Peyer's patch (tissue), 4 donors: ENCODE measurements around the gene PGPEP1. TPM values are rescaled to one million over a fixed set of nuclear protein-coding genes. Genes with fewer than 3 reads are reported as not detected.

Experiments used
- DNase-seq, 3 donors: peaks; one replicate each; pipeline ENCODE4 v3.0.0-alpha.2; 2017 to 2019
- H3K27ac ChIP-seq, 4 donors: fragments of 200-600 bp; sonication (generic); one replicate each; pipeline ENCODE4 v1.5.1; 2016 to 2019
- H3K27me3 ChIP-seq, 2 donors: fragments of 200-600 bp; sonication (generic); one replicate each; pipeline ENCODE4 v1.5.1; 2019
- H3K36me3 ChIP-seq, 3 donors: fragments of 200-600 bp; sonication (generic); one replicate each; pipeline ENCODE4 v1.5.1; 2016 to 2019
- H3K4me1 ChIP-seq, 4 donors: fragments of 200-600 bp; sonication (generic); one replicate each; pipeline ENCODE4 v1.5.1; 2016 to 2019
- H3K4me3 ChIP-seq, 4 donors: fragments of 200-600 bp; sonication (generic); 1 replicate in 3 of 4; 2 replicates in 1 of 4; pipeline ENCODE4 v1.5.1; 2016 to 2019; ENCODE audit warnings: mild to moderate bottlenecking in 1 of 4
- H3K9me3 ChIP-seq, 4 donors: fragments of 200-600 bp; sonication (generic); one replicate each; pipeline ENCODE4 v1.5.1; 2016 to 2019; ENCODE audit warnings: mild to moderate bottlenecking in 1 of 4
- CTCF ChIP-seq, 6 experiments: fragments of 450-650 bp in 4 of 6; fragments of 200-600 bp in 2 of 6; sonication (generic) in 1 of 6; IDR thresholded peaks; one replicate each; pipeline ENCODE4 v1.5.1; 2017 to 2019; ENCODE audit warnings: antibody characterized with exemption in 6 of 6, mild to moderate bottlenecking in 3 of 6, moderate library complexity in 1 of 6
- POLR2A ChIP-seq, 2 donors: fragments of 450-650 bp; IDR thresholded peaks; one replicate each; pipeline ENCODE4 v1.5.1; 2017; ENCODE audit warnings: antibody characterized with exemption in 2 of 2, mild to moderate bottlenecking in 2 of 2, moderate library complexity in 2 of 2
- total RNA-seq, 4 donors: library from RNA; depleted of rRNA; stranded (reverse); fragments of >200 nt; gene quantifications; one replicate each; pipeline ENCODE4 v1.1.0, GENCODE V29; 2016

Gene PGPEP1
- total RNA-seq, 4 donors from 2014 or later = 45.4 to 138 (median 89.2) TPM

- Histone ChIP-seq H3K4me1 (peaks cover 0 to 35% (median 8%) of the 10 kb centered on the region in 4 donors), H3K27ac (peak overlapping the region in 3 of 4 donors; percentile 78 to 91 (median 85)), H3K27me3 (no peaks in the 10 kb centered on the region), H3K9me3 (no peaks in the 10 kb centered on the region), H3K4me3 (no peak overlapping the region), H3K36me3 (peaks cover 0 to 35% (median 0%) of the 10 kb centered on the region in 3 donors)
- TF ChIP-seq CTCF (IDR thresholded peaks at IDR 0.05) (no peak), POLR2A (IDR thresholded peaks at IDR 0.05) (no peak)
- peak in 2 of 3 donors; percentile 73 to 75 for DNase-seq
Observed at GRCh38 chr19:18312092-18312534, 28.3 kb upstream of the PGPEP1 start.

- Histone ChIP-seq H3K4me1 (peaks cover 5 to 47% (median 14%) of the 10 kb centered on the region in 4 donors), H3K9me3 (no peaks in the 10 kb centered on the region), H3K27me3 (no peaks in the 10 kb centered on the region), H3K27ac (peak overlapping the region in 2 of 4 donors; percentile 85 to 91), H3K4me3 (no peak overlapping the region), H3K36me3 (peaks cover 0 to 35% (median 0%) of the 10 kb centered on the region in 3 donors)
- DNase-seq = no peak
- TF ChIP-seq POLR2A (IDR thresholded peaks at IDR 0.05) = no peak
- TF ChIP-seq CTCF (IDR thresholded peaks at IDR 0.05) = no peak
Observed at GRCh38 chr19:18313398-18313797, 27.0 kb upstream of the PGPEP1 start.

GRCh38 chr19:18317961-18318800 is 22.2 kb upstream of the PGPEP1 start:
- TF ChIP-seq CTCF (IDR thresholded peaks at IDR 0.05) (no peak), POLR2A (IDR thresholded peaks at IDR 0.05) (peak in 1 of 2 donors; percentile 39)
- peaks cover 0 to 6% (median 0%) of the 10 kb centered on the region in 3 donors for H3K36me3 ChIP-seq
- no peaks in the 10 kb centered on the region for H3K27me3 ChIP-seq
- peak in 2 of 3 donors; percentile 45 to 76 for DNase-seq
- H3K9me3 ChIP-seq = no peaks in the 10 kb centered on the region
- peak overlapping the region in 2 of 4 donors; percentile 13 to 21 for H3K4me3 ChIP-seq
- H3K4me1 ChIP-seq = peaks cover 13 to 53% (median 32%) of the 10 kb centered on the region in 4 donors
- H3K27ac ChIP-seq = peak overlapping the region; percentile 56 to 97 (median 94)

- Histone ChIP-seq H3K36me3 (no peaks in the 10 kb centered on the region), H3K4me1 (peaks cover 16 to 65% (median 39%) of the 10 kb centered on the region in 4 donors), H3K27ac (peak overlapping the region; percentile 14 to 97 (median 94)), H3K4me3 (peak overlapping the region in 2 of 4 donors; percentile 22 to 23), H3K9me3 (no peaks in the 10 kb centered on the region), H3K27me3 (no peaks in the 10 kb centered on the region)
- no peak for TF ChIP-seq CTCF (IDR thresholded peaks at IDR 0.05)
- peak; percentile 79 to 92 for TF ChIP-seq POLR2A (IDR thresholded peaks at IDR 0.05)
- peak in 2 of 3 donors; percentile 90 for DNase-seq
Observed at GRCh38 chr19:18319591-18320135, 20.7 kb upstream of the PGPEP1 start.

- Histone ChIP-seq H3K27ac (peak overlapping the region; percentile 88 to 97 (median 94)), H3K4me3 (peak overlapping the region in 2 of 4 donors; percentile 67 to 77), H3K27me3 (no peaks in the 10 kb centered on the region), H3K9me3 (no peaks in the 10 kb centered on the region), H3K4me1 (peaks cover 16 to 65% (median 39%) of the 10 kb centered on the region in 4 donors), H3K36me3 (no peaks in the 10 kb centered on the region)
- peak in 2 of 3 donors; percentile 84 to 86 for DNase-seq
- TF ChIP-seq POLR2A (IDR thresholded peaks at IDR 0.05) (peak; percentile 80 to 91), CTCF (IDR thresholded peaks at IDR 0.05) (no peak)
Observed at GRCh38 chr19:18320865-18321733, 19.3 kb upstream of the PGPEP1 start.
